HCT116 (cell line): ENCODE data around the gene COPB1. TPM values are rescaled to one million over a fixed set of nuclear protein-coding genes. Genes with fewer than 3 reads are reported as not detected.

Experiments
- ATAC-seq: fragments of 200-7000 bp; cut with Tn5 transposase; 2 replicates; pipeline ENCODE4 v1.9.1; 2020; ENCODE audit warnings: mild to moderate bottlenecking, moderate library complexity
- BruUV-seq: library from RNA; stranded (reverse); fragments of 400-500 nt; replicated peaks from 2 replicates; lab custom pipeline; 2021; lab: Mats Ljungman, UMichigan
- CTCF ChIA-PET: fragments of 300-600 bp; sonication (Branson Sonifier 250); formaldehyde crosslinking; loops from one replicate; lab custom pipeline; 2021; ENCODE audit warnings: antibody characterized with exemption; lab: Charles Lee
- POLR2A ChIA-PET: fragments of 300-600, 350-600 bp; sonication (Branson Sonifier 250); formaldehyde crosslinking; loops from one replicate; lab custom pipeline; 2021; ENCODE audit warnings: antibody characterized with exemption; lab: Charles Lee
- RAD21 ChIA-PET, 2 experiments: fragments of 300-600 bp; sonication (Branson Sonifier 250); formaldehyde crosslinking; loops; one replicate each; lab custom pipeline; 2023; ENCODE audit warnings: low total read pairs in 2 of 2; ENCODE audit not compliant: uncharacterized antibody in 2 of 2, unreplicated experiment in 2 of 2, low non-redundant PET in 1 of 2; lab: Charles Lee
- DNase-seq: peaks from one replicate; pipeline ENCODE4 v3.0.0-alpha.2; 2010; ENCODE audit warnings: low read depth, low spot score
- H2AFZ ChIP-seq: fragments of 200-600 bp; shearing (Covaris generic), sonication (generic); 2 replicates; pipeline ENCODE4 v1.6.1; 2017; ENCODE audit warnings: low read depth, mixed run types, mixed read lengths, antibody characterized with exemption, low read length; ENCODE audit not compliant: poor library complexity, severe bottlenecking
- H3K27ac ChIP-seq: 2 replicates; pipeline ENCODE4 v1.5.1; 2012; ENCODE audit warnings: low read depth, low read length
- H3K27me3 ChIP-seq: fragments of 200-600 bp; sonication (generic); 2 replicates; pipeline ENCODE4 v1.6.1; 2016; ENCODE audit warnings: mixed run types, low read length, mixed read lengths; ENCODE audit not compliant: insufficient read depth
- H3K36me3 ChIP-seq, 2 experiments: fragments of 200-500 bp in 1 of 2; fragments of 200-600 bp in 1 of 2; sonication (Bioruptor generic) in 1 of 2; sonication (generic) in 1 of 2; 2 replicates each; pipeline versions ENCODE4 v1.5.1 to v1.6.1; 2014 to 2016; ENCODE audit warnings: low read length in 2 of 2, inconsistent platforms in 1 of 2, mixed read lengths in 1 of 2, mixed run types in 1 of 2; ENCODE audit not compliant: insufficient read depth in 2 of 2, control insufficient read depth in 1 of 2
- H3K4me1 ChIP-seq, 2 experiments: fragments of 200-600 bp in 1 of 2; sonication (generic) in 1 of 2; 2 replicates each; pipeline versions ENCODE4 v1.5.1 to v1.6.1; 2012 to 2017; ENCODE audit warnings: low read length in 2 of 2, inconsistent platforms in 1 of 2, mild to moderate bottlenecking in 1 of 2, mixed read lengths in 1 of 2, mixed run types in 1 of 2, moderate library complexity in 1 of 2; ENCODE audit not compliant: insufficient read depth in 2 of 2, control insufficient read depth in 1 of 2
- H3K4me2 ChIP-seq: fragments of 200-600 bp; sonication (generic); 2 replicates; pipeline ENCODE4 v1.6.1; 2017; ENCODE audit warnings: mixed run types, low read length, mixed read lengths
- H3K4me3 ChIP-seq, 2 experiments: fragments of 200-600 bp in 1 of 2; sonication (generic) in 1 of 2; replicated peaks in 1 of 2; 2 replicates each; pipeline ENCODE4 v1.5.1; 2011 to 2016; ENCODE audit warnings: low read length in 2 of 2, control low read depth in 1 of 2, low read depth in 1 of 2, mild to moderate bottlenecking in 1 of 2, mixed read lengths in 1 of 2, mixed run types in 1 of 2
- H3K79me2 ChIP-seq: fragments of 200-600 bp; sonication (generic); 2 replicates; pipeline ENCODE4 v1.6.1; 2017; ENCODE audit warnings: mild to moderate bottlenecking, mixed run types, low read length, moderate library complexity, mixed read lengths; ENCODE audit not compliant: insufficient read depth
- H3K9ac ChIP-seq: fragments of 200-600 bp; sonication (generic); 2 replicates; pipeline ENCODE4 v1.6.1; 2016; ENCODE audit warnings: low read length, mixed read lengths
- H3K9me2 ChIP-seq: fragments of 200-600 bp; sonication (generic), shearing (Covaris generic); 2 replicates; pipeline ENCODE4 v1.6.1; 2017; ENCODE audit warnings: mixed run types, mild to moderate bottlenecking, moderate library complexity; ENCODE audit not compliant: insufficient read depth
- H3K9me3 ChIP-seq, 2 experiments: fragments of 200-500 bp in 1 of 2; fragments of 200-600 bp in 1 of 2; sonication (Bioruptor generic) in 1 of 2; sonication (generic) in 1 of 2; 2 replicates each; pipeline ENCODE4 v1.6.1; 2014 to 2017; ENCODE audit warnings: low read length in 2 of 2, mixed read lengths in 2 of 2, inconsistent platforms in 1 of 2, low read depth in 1 of 2, mild to moderate bottlenecking in 1 of 2, mixed run types in 1 of 2, moderate library complexity in 1 of 2; ENCODE audit not compliant: control insufficient read depth in 1 of 2, insufficient read depth in 1 of 2
- H4K20me1 ChIP-seq: fragments of 200-600 bp; sonication (generic), shearing (Covaris generic); 2 replicates; pipeline ENCODE4 v1.6.1; 2017; ENCODE audit warnings: mixed run types, mild to moderate bottlenecking, moderate library complexity; ENCODE audit not compliant: insufficient read depth
- EZH2 ChIP-seq: fragments of 200-600 bp; sonication (generic); IDR thresholded peaks from 2 replicates; pipeline ENCODE4 v1.6.1; 2017; ENCODE audit warnings: antibody characterized with exemption, mixed run types
- FOSL1 ChIP-seq: IDR thresholded peaks from 2 replicates; pipeline ENCODE4 v1.6.1; 2012; ENCODE audit warnings: low read depth
- SIN3A ChIP-seq: IDR thresholded peaks from 2 replicates; pipeline ENCODE4 v1.6.1; 2012; ENCODE audit warnings: low read depth
- YY1 ChIP-seq: IDR thresholded peaks from 2 replicates; pipeline ENCODE4 v1.6.1; 2011; ENCODE audit warnings: low read length, low read depth, moderate library complexity, mild to moderate bottlenecking; ENCODE audit not compliant: insufficient replicate concordance; ENCODE audit errors: extremely low read depth
- ZFX ChIP-seq: fragments of 450-650 bp; IDR thresholded peaks from 2 replicates; pipeline ENCODE4 v1.6.1; 2017
- ZNF274 ChIP-seq: fragments of 200-500 bp; sonication (Bioruptor generic); IDR thresholded peaks from 2 replicates; pipeline ENCODE4 v1.6.1; 2014; ENCODE audit warnings: mild to moderate bottlenecking, low read depth, low read length, inconsistent platforms
- intact Hi-C: fragments of 100-400 bp; cut with micrococcal nuclease; formaldehyde crosslinking; loops from 2 replicates; pipeline ENCODE4 v1.10.0; 2022
- total RNA-seq: library from RNA; stranded (reverse); gene quantifications from one replicate; pipeline ENCODE4 v1.2.1, GENCODE V29; 2021; ENCODE audit not compliant: unreplicated experiment
- TF ChIP-seq, protein P1 (sequence below), 3 experiments: fragments of 200-600 bp in 1 of 3; sonication (generic) in 1 of 3; IDR thresholded peaks in 2 of 3; conservative IDR thresholded peaks in 1 of 3; 2 replicates each; pipeline ENCODE4 v1.5.1; 2012 to 2017; ENCODE audit warnings: low read depth in 2 of 3, low read length in 2 of 3, antibody characterized with exemption in 1 of 3, borderline replicate concordance in 1 of 3, control low read depth in 1 of 3, mild to moderate bottlenecking in 1 of 3, mixed read lengths in 1 of 3, mixed run types in 1 of 3, moderate library complexity in 1 of 3; ENCODE audit not compliant: insufficient read depth in 1 of 3
- TF ChIP-seq, protein P2 (sequence below): IDR thresholded peaks from 2 replicates; pipeline ENCODE4 v1.6.1; 2012; ENCODE audit warnings: low read depth
- TF ChIP-seq, protein P3 (sequence below): IDR thresholded peaks from 2 replicates; pipeline ENCODE4 v1.6.1; 2012
- TF ChIP-seq, protein P4 (sequence below): IDR thresholded peaks from 2 replicates; pipeline ENCODE4 v1.6.1; 2012

The COPB1 gene
- total RNA-seq, 1 experiment from 2014 or later = 95.5 TPM

DNA sequence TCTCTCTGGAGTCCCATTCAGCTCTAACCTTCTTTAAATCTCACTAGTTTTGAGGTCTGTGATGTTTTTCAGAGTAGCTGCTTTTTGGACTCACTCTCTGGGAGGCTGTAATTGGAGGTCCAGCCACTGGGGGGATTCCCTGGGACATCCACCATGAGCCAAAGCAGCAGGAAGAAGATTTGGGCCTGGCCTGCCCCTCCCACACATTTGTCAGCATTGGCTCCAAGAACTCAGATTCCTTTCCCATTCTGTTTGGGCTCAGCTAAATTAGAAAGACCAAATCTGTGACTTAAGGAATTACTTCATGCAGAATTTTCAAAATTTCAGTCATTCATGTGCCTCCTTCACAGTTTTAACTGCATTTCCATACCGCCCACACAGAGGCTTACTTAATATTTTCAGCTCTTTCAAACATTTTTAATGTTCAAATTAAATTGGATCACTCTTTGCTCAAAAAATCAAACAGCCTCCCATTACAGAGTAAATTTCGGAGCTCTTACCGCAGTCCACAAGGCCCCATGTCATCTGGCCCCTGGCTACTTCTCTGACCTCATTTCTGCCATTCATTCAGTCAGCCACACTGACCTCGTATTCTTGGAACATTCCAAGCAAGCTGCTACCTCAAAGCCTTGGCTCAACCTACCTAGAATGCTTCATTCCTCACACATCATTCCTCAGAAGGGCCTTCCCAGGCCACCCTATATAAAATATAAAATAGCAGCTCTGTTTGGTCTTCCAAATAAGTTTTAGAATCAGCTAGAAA, 86.1 kb downstream of the COPB1 start:
- BruUV-seq = no TSS peak
- Histone ChIP-seq H3K9me3 (no peaks in the 10 kb centered on the region), H3K4me2 (no peak overlapping the region), H3K27ac (no peak overlapping the region), H3K36me3 (no peaks in the 10 kb centered on the region), H4K20me1 (no peaks in the 10 kb centered on the region), H3K9me2 (no peaks in the 10 kb centered on the region), H3K4me3 (no peak overlapping the region), H3K9ac (no peak overlapping the region), H3K27me3 (no peaks in the 10 kb centered on the region), H2AFZ (no peak overlapping the region), H3K4me1 (peaks cover 0 to 6% of the 10 kb centered on the region in 2 experiments; a peak in 2 of 4 replicates), H3K79me2 (no peaks in the 10 kb centered on the region)
- intact Hi-C loops = no loop called here
- DNase-seq (no peak), ATAC-seq (peak; percentile 64)
- RAD21 ChIA-PET = no interaction called here
- CTCF ChIA-PET = interaction anchor here (1.0 to 2.2 kb wide), 6 partner anchors 9 to 113 kb away, joined by 3 to 11 read pairs (median 6); no protein-coding TSS in a partner anchor
- POLR2A ChIA-PET = no interaction called here
- TF ChIP-seq ZFX = no peak
- TF ChIP-seq, protein P1, sequence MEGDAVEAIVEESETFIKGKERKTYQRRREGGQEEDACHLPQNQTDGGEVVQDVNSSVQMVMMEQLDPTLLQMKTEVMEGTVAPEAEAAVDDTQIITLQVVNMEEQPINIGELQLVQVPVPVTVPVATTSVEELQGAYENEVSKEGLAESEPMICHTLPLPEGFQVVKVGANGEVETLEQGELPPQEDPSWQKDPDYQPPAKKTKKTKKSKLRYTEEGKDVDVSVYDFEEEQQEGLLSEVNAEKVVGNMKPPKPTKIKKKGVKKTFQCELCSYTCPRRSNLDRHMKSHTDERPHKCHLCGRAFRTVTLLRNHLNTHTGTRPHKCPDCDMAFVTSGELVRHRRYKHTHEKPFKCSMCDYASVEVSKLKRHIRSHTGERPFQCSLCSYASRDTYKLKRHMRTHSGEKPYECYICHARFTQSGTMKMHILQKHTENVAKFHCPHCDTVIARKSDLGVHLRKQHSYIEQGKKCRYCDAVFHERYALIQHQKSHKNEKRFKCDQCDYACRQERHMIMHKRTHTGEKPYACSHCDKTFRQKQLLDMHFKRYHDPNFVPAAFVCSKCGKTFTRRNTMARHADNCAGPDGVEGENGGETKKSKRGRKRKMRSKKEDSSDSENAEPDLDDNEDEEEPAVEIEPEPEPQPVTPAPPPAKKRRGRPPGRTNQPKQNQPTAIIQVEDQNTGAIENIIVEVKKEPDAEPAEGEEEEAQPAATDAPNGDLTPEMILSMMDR (IDR thresholded peaks at IDR 0.05 in 2 of 3, conservative IDR thresholded peaks at IDR 0.05 in 1 of 3; ENCODE audit: borderline replicate concordance in 1 of 3, insufficient read depth in 1 of 3, low read depth in 2 of 3, low read length in 2 of 3) = peak in 2 of 3 experiments; percentile 48 to 50; a peak in 3 of 6 replicates

DNA sequence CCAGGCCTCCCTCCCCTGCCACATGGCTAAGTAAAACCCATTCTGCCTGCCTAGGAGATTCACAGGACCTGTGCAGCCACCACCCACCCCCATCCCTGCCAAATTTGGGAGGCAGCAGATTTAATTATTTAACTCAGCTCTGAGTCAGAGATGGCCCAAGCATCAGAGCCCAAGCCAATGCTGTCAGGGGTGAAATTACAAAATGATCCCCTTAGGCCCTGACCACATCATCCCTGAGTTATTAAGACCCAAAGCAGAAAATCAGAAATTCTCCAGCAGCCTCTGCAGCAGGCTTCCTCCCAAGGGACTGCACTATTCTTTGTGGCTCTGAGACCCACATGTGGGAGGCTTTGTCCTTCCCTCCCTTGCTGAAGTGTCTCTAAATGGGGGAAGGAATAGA, 87.8 kb downstream of the COPB1 start:
- Histone ChIP-seq H3K4me1 (peaks cover 0 to 6% of the 10 kb centered on the region in 2 experiments; a peak in 2 of 4 replicates), H3K36me3 (no peaks in the 10 kb centered on the region), H3K9ac (no peak overlapping the region), H3K4me2 (no peak overlapping the region), H3K27me3 (no peaks in the 10 kb centered on the region), H2AFZ (no peak overlapping the region), H3K79me2 (no peaks in the 10 kb centered on the region), H4K20me1 (no peaks in the 10 kb centered on the region), H3K4me3 (no peak overlapping the region), H3K9me3 (no peaks in the 10 kb centered on the region), H3K9me2 (no peaks in the 10 kb centered on the region), H3K27ac (no peak overlapping the region)
- no TSS peak for BruUV-seq
- intact Hi-C loops = no loop called here
- CTCF ChIA-PET = no interaction called here
- ATAC-seq (no peak), DNase-seq (no peak)
- POLR2A ChIA-PET = no interaction called here
- RAD21 ChIA-PET = no interaction called here
- TF ChIP-seq, protein P2, sequence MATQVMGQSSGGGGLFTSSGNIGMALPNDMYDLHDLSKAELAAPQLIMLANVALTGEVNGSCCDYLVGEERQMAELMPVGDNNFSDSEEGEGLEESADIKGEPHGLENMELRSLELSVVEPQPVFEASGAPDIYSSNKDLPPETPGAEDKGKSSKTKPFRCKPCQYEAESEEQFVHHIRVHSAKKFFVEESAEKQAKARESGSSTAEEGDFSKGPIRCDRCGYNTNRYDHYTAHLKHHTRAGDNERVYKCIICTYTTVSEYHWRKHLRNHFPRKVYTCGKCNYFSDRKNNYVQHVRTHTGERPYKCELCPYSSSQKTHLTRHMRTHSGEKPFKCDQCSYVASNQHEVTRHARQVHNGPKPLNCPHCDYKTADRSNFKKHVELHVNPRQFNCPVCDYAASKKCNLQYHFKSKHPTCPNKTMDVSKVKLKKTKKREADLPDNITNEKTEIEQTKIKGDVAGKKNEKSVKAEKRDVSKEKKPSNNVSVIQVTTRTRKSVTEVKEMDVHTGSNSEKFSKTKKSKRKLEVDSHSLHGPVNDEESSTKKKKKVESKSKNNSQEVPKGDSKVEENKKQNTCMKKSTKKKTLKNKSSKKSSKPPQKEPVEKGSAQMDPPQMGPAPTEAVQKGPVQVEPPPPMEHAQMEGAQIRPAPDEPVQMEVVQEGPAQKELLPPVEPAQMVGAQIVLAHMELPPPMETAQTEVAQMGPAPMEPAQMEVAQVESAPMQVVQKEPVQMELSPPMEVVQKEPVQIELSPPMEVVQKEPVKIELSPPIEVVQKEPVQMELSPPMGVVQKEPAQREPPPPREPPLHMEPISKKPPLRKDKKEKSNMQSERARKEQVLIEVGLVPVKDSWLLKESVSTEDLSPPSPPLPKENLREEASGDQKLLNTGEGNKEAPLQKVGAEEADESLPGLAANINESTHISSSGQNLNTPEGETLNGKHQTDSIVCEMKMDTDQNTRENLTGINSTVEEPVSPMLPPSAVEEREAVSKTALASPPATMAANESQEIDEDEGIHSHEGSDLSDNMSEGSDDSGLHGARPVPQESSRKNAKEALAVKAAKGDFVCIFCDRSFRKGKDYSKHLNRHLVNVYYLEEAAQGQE = no peak
- no peak for TF ChIP-seq EZH2
- TF ChIP-seq SIN3A = no peak
- no peak for TF ChIP-seq FOSL1
- TF ChIP-seq YY1 = no peak
- TF ChIP-seq, protein P3, sequence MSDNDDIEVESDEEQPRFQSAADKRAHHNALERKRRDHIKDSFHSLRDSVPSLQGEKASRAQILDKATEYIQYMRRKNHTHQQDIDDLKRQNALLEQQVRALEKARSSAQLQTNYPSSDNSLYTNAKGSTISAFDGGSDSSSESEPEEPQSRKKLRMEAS = no peak
- no peak for TF ChIP-seq ZNF274
- TF ChIP-seq, protein P4, sequence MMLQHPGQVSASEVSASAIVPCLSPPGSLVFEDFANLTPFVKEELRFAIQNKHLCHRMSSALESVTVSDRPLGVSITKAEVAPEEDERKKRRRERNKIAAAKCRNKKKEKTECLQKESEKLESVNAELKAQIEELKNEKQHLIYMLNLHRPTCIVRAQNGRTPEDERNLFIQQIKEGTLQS = no peak
